ENCODE measurements around the gene LRP1.

GRCh38 chr12:57219205-57219992 lies 91.1 kb downstream of the LRP1 start:
- TF ChIP-seq POLR2AphosphoS5 (IDR thresholded peaks at IDR 0.05; ENCODE audit: borderline replicate concordance, low read depth, low read length) (no peak), EZH2 (IDR thresholded peaks at IDR 0.05) (no peak)

Data from SK-N-MC (cell line).